Mucosa of descending colon (tissue), 3 donors: ENCODE measurements around the gene KPNA1. TPM values are rescaled to one million over a fixed set of nuclear protein-coding genes. Genes with fewer than 3 reads are reported as not detected.
A peak's percentile ranks its signal among the peaks of the same experiment; 100 is the strongest.

Experiments used
- ATAC-seq: fragments of 200-7000 bp; cut with Tn5 transposase; one replicate; pipeline ENCODE4 v1.9.1; 2020; ENCODE audit warnings: mild to moderate bottlenecking, moderate library complexity
- DNase-seq, 3 donors: peaks; one replicate each; pipeline ENCODE4 v3.0.0-alpha.2; 2020
- H3K36me3 ChIP-seq: fragments of 200-600 bp; one replicate; pipeline ENCODE4 v1.8.0; 2021; ENCODE audit warnings: low read depth, mild to moderate bottlenecking
- H3K4me1 ChIP-seq: fragments of 200-600 bp; one replicate; pipeline ENCODE4 v1.8.0; 2021; ENCODE audit warnings: low read depth, mild to moderate bottlenecking
- H3K4me3 ChIP-seq: fragments of 200-600 bp; one replicate; pipeline ENCODE4 v1.8.0; 2021; ENCODE audit warnings: mild to moderate bottlenecking
- H3K9me3 ChIP-seq: fragments of 200-600 bp; one replicate; pipeline ENCODE4 v1.8.0; 2021; ENCODE audit warnings: mild to moderate bottlenecking
- intact Hi-C, 2 donors: fragments of 100-400 bp; cut with DNase I in 1 of 2; cut with micrococcal nuclease in 1 of 2; formaldehyde crosslinking; loops; one replicate each; pipeline versions ENCODE4 v1.11.0 to v1.11.1; 2022; cut with DNase I, micrococcal nuclease
- total RNA-seq, 3 donors: library from RNA; stranded (reverse); fragmentation: NEBNext Ultra II Directional in 2 of 3; extraction: Animal tissue kit (Norgen Biotek cat#: 25700) in 2 of 3; gene quantifications; one replicate each; pipeline versions ENCODE4 v1.2.1 to v1.2.4, GENCODE V29; 2021 to 2023
- TF ChIP-seq, protein P1 (sequence below): fragments of 200-600 bp; IDR thresholded peaks from one replicate; pipeline ENCODE4 v1.8.0; 2022; ENCODE audit warnings: antibody characterized with exemption, mild to moderate bottlenecking
- donor health status: DM: no; HTN: no; CAD: no; lungs with moderate emphysema.
- donor health status: DM: no; HTN: no; CAD: no.
- donor health status: DM: no; HTN: yes; CAD: no.

KPNA1 gene
- total RNA-seq, 3 donors from 2014 or later: 43.3 to 80.2 (median 48.8) TPM

DNA sequence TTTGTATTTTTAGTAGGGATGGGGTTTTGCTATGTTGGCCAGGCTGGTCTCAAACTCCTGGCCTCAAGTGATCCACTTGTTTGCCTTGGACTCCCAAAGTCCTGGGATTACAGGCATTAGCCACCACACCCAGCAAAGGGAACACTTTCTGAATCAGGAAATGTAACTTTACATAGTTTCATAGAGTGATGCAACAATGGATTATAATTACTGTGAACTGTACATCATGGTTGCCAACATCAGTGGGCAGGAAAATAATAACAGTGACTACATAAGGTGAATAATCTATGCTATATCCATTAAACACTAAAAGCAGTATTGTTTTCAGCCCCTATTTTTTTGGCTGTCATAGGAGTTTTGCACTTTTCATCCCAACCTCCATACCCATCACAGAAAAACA, 5.0 kb upstream of the KPNA1 start:
- no peaks in the 10 kb centered on the region for H3K36me3 ChIP-seq
- intact Hi-C loops: no loop called here
- peak; percentile 22 for ATAC-seq
- no peak overlapping the region for H3K4me3 ChIP-seq
- DNase-seq: no peak
- no peaks in the 10 kb centered on the region for H3K9me3 ChIP-seq
- no peaks in the 10 kb centered on the region for H3K4me1 ChIP-seq
- TF ChIP-seq, protein P1, sequence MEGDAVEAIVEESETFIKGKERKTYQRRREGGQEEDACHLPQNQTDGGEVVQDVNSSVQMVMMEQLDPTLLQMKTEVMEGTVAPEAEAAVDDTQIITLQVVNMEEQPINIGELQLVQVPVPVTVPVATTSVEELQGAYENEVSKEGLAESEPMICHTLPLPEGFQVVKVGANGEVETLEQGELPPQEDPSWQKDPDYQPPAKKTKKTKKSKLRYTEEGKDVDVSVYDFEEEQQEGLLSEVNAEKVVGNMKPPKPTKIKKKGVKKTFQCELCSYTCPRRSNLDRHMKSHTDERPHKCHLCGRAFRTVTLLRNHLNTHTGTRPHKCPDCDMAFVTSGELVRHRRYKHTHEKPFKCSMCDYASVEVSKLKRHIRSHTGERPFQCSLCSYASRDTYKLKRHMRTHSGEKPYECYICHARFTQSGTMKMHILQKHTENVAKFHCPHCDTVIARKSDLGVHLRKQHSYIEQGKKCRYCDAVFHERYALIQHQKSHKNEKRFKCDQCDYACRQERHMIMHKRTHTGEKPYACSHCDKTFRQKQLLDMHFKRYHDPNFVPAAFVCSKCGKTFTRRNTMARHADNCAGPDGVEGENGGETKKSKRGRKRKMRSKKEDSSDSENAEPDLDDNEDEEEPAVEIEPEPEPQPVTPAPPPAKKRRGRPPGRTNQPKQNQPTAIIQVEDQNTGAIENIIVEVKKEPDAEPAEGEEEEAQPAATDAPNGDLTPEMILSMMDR: no peak

DNA sequence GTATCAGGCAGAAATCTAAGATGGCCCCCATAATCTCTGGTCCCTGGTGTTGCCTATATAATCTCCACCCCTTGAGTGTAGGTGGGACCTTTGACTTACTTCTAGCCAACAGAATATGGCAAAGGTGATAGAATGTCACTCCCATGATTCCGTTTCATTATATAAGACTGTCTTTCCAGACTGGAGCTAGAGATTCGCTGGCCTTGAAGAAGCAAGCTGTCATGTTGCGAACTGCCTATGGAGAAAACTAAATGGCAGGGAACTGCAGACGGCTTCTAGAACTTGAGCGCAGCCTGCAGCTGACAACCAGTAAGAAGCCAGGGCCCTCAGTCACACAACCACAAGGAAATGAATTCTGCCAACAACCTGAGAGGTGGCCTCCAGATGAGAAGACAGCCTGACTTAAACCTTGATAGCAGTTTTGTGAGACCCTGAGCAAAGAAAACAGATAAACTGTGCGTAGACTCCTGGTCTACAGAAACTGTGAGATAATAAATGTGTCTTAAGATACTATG, 2.2 kb upstream of the KPNA1 start:
- TF ChIP-seq, protein P1: no peak
- intact Hi-C loops: no loop called here
- ATAC-seq (no peak), DNase-seq (no peak)
- no peaks in the 10 kb centered on the region for H3K36me3 ChIP-seq
- H3K4me1 ChIP-seq: peaks cover 5% of the 10 kb centered on the region
- no peaks in the 10 kb centered on the region for H3K9me3 ChIP-seq
- no peak overlapping the region for H3K4me3 ChIP-seq

DNA sequence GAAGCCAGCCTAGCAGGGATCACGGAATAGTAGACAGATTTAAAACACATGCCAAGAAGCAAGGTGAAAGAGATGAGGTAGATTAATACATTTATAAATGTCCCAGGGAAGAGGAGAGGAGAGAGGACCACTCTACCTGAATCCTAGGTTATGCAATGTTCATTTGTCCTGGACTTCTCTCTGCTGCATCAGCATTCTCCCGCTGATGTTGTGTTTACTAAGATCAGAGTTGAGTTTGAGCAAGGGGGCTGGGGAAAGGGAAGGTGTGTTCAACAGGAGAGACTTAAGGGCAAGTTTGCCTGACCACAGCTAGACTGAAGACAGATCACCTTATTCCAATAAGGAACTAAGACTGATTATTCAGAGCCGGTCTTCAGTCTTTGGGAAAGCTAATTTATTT, 1.1 kb upstream of the KPNA1 start:
- Histone ChIP-seq H3K4me1 (peaks cover 5% of the 10 kb centered on the region), H3K4me3 (no peak overlapping the region), H3K9me3 (no peaks in the 10 kb centered on the region), H3K36me3 (no peaks in the 10 kb centered on the region)
- ATAC-seq: no peak
- intact Hi-C loops: no loop called here
- no peak for DNase-seq
- TF ChIP-seq, protein P1: no peak

DNA sequence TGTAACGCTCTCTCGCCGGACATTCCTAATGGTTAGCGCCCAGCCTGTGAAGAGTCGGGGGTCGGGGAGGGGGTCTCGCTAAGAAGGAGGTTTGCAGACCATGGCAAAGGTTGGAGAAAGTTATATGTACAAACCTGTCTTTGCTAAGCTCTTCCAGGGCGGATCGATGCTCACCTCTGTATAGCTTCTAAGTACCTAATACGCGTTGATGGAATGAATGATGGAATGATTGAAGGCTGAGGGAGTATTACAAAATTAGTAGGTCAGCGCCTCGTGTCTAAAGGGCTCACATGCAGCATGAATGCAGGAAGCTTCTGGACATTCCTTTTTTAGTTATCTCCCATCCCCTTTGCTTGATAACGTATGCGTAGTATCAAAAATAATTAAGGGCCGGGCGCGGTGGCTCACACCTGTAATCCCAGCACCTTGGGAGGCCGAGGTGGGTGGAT, 305 bp upstream of the KPNA1 start:
- ATAC-seq (no peak), DNase-seq (peak in 1 of 3 donors; percentile 19)
- TF ChIP-seq, protein P1: no peak
- H3K9me3 ChIP-seq: no peaks in the 10 kb centered on the region
- intact Hi-C loops: no loop called here
- peaks cover 5% of the 10 kb centered on the region for H3K4me1 ChIP-seq
- peak overlapping the region; percentile 89 for H3K4me3 ChIP-seq
- no peaks in the 10 kb centered on the region for H3K36me3 ChIP-seq

DNA sequence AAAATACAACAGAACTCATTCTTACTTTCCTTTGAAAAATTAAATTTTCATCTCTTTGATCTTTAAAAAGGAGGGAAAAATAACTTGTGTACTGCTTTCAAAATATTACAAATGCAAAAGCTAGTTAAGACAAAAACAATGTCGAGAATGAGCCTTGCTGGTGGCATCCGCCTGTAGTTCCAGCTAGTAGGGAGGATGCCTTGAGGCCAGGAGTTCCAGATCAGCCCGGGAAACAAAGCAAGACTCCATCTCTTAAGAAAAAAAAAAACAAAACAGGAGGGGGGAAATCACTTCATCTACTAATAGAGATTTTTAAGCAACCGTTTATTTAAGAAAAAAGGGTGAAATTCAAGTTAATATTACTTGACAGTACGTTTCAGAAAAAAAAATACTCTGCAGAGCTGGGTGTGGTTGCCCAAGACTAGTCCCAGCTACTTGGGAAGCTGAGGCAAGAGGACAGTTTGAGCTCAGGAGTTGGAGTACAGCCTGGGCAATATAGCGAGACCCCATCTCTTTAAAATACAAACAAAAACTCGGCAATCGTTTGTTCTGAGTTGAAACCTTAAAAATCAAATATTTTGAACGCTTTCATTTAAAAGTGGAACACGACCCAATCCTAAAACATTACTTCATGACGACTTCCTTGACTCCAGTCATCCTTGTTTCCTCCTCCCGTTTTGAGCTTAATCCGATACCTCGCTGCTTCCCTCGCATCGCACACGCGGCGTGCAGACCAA, 1.2 kb downstream of the KPNA1 start:
- no peaks in the 10 kb centered on the region for H3K9me3 ChIP-seq
- peaks cover 5% of the 10 kb centered on the region for H3K4me1 ChIP-seq
- DNase-seq (no peak), ATAC-seq (no peak)
- no peaks in the 10 kb centered on the region for H3K36me3 ChIP-seq
- peak overlapping the region; percentile 89 for H3K4me3 ChIP-seq
- intact Hi-C loops: no loop called here
- TF ChIP-seq, protein P1: no peak
